ENCODE data around the gene MARK2.

Gene MARK2

GRCh38 chr11:63911440-63911839, 72.5 kb downstream of the MARK2 start:
- DNase-seq, result no peak

GRCh38 chr11:63911876-63912275, 73.0 kb downstream of the MARK2 start:
- no peak for DNase-seq

- DNase-seq, result no peak
Observed at GRCh38 chr11:63912678-63913077, 73.8 kb downstream of the MARK2 start.

GRCh38 chr11:63913866-63914830, 75.2 kb downstream of the MARK2 start:
- no peak for DNase-seq

GRCh38 chr11:63914896-63915691, 76.2 kb downstream of the MARK2 start:
- no peak for DNase-seq

GRCh38 chr11:63915961-63916836, 77.3 kb downstream of the MARK2 start:
- peak; percentile 3 for DNase-seq

GRCh38 chr11:63916837-63917691, 78.2 kb downstream of the MARK2 start, which contains the start of gene RCOR2:
TSS of gene RCOR2 (minus strand) at chr11:63917164. CDS start at chr11:63916456, 708 bp downstream.
- DNase-seq, result peak; percentile 31

GRCh38 chr11:63917692-63918506, 79.0 kb downstream of the MARK2 start:
- DNase-seq, result peak; percentile 42

- DNase-seq, result peak; percentile 54
Observed at GRCh38 chr11:63918507-63919191, 79.7 kb downstream of the MARK2 start.

GRCh38 chr11:63919267-63920125, 80.6 kb downstream of the MARK2 start:
- DNase-seq, result peak; percentile 79

GRCh38 chr11:63920126-63920938, 81.4 kb downstream of the MARK2 start:
- peak; percentile 42 for DNase-seq

GRCh38 chr11:63920939-63921417, 82.1 kb downstream of the MARK2 start:
- DNase-seq, result no peak

GRCh38 chr11:63922673-63923192, 83.8 kb downstream of the MARK2 start:
- DNase-seq, result no peak

- no peak for DNase-seq
Observed at GRCh38 chr11:63923319-63923718, 84.4 kb downstream of the MARK2 start.

GRCh38 chr11:63929616-63930015, 90.7 kb downstream of the MARK2 start:
- no peak for DNase-seq

- DNase-seq, result no peak
Observed at GRCh38 chr11:63931045-63931444, 92.1 kb downstream of the MARK2 start.

GRCh38 chr11:63931876-63932275, 93.0 kb downstream of the MARK2 start:
- DNase-seq, result no peak

- no peak for DNase-seq
Observed at GRCh38 chr11:63933459-63933858, 94.5 kb downstream of the MARK2 start.
